HG02571 (cell line): ENCODE results near the gene TLK1.
"Not testable (repeated sequence)": the region's sequence is repeated elsewhere in the genome, so short reads cannot be mapped to it uniquely, and the experiment has no call there.

Experiments used
- ATAC-seq: cut with Tn5 transposase; IDR thresholded peaks from one replicate; pipeline ENCODE4 v1.9.1; 2021; ENCODE audit warnings: mild to moderate bottlenecking, moderate library complexity; ENCODE audit not compliant: unreplicated experiment

The TLK1 gene

DNA sequence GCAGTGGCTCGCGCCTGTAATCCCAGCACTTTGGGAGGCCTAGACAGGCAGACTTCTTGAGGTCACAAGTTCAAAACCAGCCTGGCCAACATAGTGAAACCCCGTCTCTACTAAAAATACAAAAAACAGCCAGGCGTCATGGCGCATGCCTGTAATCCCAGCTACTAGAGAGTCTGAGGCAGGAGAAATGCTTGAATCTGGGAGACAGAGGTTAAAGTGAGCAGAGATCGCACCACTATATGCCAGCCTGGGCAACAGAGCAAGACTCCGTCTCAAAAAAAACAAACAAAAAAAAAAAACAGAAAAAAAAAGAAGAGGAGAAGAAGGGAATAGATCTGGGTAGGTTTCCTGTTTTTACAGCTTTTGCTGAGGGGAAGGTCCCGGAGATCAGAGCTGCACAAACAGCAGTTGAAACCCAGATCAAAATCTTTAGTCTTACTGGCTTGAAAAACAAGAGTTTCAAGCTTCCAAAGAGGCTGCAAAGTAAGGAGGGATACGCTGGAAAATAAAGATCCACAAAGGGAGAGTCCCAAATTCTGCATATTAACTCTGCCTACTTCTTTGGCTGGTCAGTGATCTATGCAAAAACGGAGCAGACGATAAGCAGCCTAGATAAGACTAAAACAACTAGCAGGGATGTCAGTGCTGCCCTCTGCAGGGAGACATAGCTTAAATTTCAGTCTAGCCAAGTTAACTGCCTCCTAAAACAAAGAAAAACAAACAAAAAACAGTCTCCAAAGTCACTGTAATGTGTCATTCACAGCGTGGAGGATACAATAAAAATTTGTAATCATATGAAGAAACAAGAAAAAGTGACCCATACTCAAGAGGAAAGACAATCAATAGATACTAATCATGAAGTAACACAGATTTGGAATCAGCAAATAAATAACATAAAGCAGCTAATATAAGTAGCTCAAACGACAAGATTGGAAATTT is 74.1 kb downstream of the TLK1 start:
- ATAC-seq: no peak

DNA sequence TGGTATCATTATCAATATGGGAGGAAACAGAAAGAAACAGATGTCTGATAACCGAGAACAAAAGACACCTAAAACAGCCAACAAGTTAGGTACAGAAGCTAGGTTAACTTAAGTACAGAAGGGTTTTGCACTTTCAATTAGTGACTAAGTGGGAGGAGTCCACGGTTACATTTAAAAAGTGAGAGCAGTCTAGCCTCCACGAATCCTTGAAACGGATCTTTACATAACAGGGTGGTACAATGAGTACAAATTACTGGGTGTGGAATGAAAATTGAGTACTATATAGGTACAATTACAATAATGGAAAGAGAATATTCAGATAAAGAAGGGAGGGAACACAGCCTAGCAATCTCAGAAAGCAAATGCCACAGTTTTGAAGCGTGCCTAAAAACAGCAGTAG is 76.6 kb downstream of the TLK1 start:
- ATAC-seq: no peak

DNA sequence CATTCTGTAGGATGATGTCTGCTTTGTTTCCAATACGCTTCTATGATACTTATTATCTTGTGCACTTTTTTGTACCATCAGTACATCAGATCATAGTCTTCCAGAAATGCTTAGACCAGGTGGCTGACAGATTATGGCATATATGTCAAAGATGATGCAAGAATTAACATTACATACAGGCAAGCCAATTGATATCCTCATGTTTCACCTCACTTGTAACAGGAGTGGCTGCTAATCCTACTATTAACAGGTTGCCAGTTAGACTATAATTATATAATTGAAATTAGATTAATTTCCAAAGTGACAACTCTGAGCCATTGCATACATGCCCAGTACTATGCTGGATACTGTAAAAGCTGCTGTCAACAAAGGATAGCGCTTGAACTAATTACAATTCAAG is 77.2 kb downstream of the TLK1 start:
- ATAC-seq: no peak

DNA sequence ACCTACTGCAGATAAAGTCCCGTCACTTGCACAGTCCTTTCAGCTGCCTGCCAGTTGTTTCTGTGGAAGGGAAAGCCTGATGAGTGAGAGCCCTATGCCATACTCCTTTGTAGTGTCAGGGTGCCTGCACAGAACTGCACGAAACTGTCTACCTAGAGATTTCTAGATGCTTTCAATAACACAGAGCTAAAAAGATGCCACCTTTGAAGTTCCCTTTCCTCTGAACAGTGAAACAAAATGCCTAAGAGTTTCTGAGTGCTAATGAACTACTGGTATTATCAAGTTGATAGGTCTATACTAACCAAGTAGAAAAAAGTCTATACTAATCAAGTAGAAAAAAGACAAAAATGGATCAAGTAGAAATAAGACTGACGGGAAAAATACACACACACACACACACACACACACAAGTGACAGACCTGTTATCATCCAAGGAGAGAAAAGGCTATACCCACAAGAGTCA is 79.0 kb downstream of the TLK1 start:
- no peak for ATAC-seq

DNA sequence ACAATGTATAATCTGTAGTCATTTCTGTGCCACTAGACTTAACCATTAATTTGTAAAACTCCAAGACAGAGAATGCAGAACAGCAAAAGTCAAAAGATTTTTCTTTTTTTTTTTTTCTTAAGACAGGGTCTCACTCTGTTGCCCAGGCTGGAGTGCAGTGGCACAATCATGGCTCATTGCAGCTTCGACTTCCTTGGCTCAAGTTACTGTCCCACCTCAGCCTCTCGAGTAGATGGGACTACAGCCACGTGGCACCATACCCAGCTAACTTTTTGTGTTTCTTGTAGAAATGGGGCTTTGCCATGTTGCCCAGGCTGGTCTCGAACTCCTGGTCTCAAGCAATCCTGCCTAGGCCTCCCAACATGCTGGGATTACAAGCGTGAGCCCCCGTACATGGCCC is 80.1 kb downstream of the TLK1 start:
- no peak for ATAC-seq

DNA sequence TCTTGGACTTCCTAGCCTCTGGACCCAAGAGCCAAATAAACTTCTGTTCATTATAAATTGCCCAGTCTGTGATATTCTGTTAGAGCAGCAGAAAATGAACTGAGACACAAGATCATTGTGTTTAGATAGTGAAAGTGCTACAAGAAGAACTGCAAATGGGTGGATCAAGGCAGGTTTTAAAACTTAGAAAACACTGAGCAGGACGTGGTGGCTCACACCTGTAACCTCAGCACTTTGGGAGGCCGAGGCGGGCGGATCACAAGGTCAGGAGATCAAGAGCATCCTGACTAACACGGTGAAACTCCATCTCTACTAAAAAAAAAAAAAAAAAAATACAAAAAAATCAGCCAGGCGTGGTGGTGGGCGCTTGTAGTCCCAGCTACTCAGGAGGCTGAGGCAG is 84.3 kb downstream of the TLK1 start:
- ATAC-seq: not testable (repeated sequence)

DNA sequence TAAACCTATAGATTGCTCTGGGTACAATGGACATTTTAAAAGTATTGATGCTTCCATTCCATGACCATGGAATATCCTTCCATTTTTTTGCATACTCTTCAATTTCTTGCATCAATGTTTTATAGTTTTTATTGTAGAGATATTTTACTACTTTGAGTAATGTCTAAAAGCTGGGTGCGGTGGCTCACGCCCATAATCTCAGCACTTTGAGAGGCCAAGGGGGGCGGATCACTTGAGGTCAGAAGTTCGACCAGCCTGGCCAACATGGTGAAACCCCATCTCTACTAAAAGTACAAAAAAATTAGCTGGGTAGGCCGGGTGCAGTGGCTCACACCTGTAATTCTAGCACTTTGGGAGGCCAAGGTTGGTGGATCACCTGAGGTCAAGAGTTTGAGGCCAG is 88.5 kb downstream of the TLK1 start:
- no peak for ATAC-seq

DNA sequence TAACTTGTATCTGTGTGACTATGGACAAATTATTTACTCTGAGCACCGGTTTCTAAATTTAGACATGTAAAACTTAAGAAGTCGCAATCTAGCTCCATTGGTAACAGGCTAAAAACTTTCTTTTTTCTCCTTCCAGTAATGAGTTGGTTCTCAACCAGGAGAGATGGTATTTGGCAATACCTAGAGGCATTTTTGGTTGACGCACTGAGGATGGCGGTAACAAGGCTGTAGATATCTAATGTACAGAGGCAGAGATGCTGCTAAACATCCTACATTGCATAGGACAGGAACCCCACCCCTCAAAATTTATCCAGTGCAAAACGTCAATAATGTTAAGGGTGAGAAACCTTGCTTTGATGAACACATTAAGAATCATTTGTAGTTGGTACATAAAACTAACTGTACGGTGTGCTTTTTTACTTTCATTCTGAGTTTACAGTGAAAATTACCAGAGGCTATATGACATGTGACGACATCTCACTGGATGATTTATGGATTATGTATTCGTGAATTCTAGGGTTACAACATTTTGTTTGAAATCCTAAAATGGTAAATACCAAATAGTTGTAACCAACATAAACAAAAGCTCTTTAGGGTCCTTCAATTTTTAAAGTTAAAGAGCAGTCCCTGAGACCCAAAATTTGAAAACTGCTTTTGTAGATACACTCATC is 91.3 kb downstream of the TLK1 start:
- no peak for ATAC-seq

DNA sequence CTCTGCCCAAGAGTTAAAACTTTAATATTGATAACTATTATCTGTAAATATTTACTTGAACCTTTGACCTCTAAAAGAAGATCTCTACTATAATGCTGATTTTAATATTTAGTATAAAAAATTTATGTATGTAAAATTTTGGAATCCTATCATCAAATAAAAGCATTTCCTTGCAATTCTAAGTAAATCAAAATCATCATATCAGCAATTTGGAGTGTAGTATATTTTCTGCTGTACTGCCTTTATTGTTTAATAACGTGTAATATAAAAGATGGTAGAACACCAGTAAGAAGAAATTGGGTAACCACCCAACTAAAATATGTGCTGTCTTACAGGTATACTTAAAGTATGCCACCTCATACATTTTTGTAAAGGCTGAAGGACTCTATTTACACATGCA is 94.6 kb downstream of the TLK1 start:
- ATAC-seq: no peak

DNA sequence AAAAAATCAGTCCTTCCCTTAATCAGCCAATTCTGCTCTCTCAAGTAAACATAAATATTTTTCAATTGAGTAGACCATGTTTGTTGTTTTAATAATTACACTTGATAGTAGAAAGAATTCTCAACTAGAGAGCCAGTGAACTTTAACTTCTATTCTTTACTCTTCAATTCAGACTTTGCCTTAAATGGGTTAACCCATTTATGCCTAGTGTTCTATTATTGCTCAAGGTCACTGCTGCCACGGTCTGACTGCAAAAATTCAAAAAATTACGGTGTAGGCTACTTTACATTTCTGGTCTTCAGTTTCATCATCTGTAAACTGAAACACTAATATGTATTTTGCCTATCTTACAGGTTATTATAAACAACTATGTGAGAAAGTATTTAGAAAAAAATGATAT is 103.1 kb downstream of the TLK1 start:
- ATAC-seq: no peak

DNA sequence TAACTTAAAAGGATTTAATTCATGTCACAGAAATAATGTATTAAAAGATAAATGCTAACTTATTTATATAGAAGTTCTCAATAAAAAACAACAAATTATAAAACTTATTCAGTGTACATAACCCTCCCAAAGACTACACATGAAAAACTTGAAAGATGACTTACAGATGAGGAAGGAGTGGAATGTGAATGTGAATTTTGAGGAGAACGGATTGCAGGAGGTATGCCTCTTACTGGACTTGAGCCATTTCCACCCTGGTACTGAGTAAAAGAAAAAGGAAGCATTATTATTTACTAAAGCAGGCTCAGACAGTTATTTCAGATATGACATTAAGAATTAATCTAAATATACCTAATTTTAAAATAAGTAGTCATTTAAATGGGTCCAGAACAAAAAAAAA is 104.4 kb downstream of the TLK1 start:
- ATAC-seq: no peak

DNA sequence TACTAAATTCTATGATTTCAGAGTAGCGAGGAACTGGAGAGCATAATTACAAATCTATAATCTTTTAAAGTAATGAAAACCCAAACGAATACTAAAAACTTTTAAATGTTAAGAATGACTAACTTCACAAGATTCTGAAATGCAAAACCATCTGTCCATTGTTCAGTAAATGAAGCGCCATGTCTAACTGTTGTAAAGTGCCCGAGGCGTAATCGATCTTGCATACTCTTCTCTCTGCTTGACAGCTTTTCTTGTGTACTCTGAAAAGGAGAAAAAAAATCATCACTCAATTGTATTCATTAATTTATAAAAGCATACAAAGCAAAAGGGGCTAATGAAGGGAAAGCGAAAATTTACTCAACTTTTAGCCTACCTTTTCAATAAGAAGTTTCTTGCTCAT is 111.0 kb downstream of the TLK1 start:
- ATAC-seq: no peak

DNA sequence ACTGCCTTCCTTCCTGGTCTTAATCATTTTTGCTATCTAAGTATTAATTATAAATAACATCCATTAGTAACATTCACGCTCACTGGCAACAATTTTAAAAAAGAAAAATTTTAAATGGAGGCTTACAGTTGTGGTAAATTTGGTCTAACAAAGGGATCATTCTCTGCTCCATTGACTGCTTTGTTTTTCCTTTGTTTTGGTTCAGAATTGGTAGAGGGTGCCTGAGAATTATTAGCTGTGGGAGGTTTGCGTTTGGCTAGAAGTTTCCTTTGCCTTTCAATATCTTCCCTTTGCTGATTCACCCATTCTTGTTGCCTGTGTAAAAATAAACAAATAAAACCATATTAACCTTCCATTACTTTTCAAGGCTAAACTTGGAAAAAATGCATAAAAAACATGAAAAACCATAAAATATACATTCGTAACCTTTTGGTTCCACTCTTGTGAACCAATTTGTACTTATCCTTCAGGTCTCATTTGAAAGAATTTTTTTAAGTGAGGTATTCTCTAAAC is 114.6 kb downstream of the TLK1 start:
- ATAC-seq: no peak

DNA sequence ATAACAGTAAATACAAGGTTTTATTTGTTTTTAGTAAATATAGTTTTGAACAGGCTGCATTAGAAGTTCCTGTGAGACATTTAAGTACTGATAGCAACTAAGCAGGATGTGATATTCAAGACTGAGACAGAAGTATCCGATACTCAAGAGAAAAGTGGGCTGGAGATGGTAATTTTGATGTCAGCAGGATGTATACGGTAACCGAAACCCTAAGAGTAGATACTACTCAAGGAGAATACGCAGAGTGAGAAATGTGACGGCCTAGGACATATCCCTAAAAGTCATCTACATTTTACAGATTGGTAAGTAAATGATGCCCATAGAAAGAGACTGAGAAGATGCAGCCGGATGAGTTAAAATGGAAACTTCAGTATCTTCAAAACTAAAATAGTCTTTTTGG is 116.3 kb downstream of the TLK1 start:
- no peak for ATAC-seq

DNA sequence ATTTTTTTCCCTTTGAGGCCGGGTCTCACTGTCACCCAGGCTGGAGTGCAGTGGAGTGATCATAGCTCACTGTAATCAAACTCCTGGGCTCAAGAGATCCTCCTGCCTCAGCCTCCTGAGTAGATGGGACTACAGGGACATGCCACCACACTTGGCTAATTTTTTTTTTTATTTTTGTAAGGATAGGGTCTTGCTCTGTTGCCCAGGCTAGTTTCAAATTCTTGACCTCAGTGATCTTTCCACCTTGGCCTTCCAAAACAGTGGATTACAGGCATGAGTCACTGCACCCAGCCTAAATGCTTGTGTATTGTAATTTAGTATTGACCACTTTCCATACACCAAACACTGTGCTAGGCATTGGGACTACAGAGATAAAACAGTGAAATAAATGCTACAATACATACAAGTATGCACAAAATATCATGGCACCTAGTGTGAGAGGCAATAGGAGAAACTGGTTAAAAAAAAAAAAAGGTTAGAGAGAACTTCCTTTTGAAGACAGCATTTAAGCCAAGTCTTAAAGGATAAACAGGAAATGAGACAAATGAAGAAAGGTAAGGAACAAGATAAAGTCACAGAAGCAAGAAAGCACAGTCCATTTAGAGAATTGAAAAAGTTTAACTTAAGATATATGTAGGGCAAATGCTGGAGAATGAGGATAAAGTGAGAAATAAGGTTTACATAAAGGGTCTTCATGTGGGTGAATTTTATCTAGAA is 118.3 kb downstream of the TLK1 start:
- ATAC-seq: no peak

DNA sequence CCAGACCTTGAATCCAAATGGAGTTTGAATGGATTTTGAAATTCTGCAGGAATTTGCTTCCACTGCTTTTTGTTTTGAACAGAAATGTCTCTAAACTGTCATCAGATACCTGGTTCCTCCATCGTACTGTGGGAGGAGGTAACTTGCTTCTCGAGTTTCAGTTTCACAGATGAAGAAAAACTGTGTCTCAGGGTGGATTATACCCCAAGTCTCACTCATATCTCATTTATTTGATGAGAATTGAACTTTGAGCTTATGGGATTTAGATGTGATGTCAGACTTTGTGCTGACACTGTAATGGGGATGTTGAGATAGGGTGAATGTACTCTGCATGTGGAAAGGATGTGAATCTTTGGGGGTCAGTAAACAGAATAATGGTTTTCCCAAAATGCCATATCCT is 124.2 kb downstream of the TLK1 start:
- ATAC-seq: no peak

DNA sequence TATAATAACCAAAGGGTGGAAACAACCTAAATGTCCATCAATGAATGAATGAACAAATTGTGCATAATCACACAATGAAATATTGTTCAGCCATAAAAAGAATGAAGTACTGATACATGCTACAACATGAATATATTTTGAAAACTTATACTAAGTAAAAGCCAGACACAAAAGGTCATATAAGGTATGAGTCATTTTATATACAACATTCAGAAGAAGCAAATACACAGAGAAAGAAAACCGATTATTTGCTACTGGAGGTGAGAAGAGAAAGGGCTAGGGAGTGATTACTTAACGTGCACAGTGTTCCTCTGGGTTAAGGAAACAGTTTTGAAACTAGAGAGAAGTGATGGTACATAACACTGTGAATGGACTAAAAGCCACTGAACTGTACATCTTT is 126.4 kb downstream of the TLK1 start:
- ATAC-seq: no peak

DNA sequence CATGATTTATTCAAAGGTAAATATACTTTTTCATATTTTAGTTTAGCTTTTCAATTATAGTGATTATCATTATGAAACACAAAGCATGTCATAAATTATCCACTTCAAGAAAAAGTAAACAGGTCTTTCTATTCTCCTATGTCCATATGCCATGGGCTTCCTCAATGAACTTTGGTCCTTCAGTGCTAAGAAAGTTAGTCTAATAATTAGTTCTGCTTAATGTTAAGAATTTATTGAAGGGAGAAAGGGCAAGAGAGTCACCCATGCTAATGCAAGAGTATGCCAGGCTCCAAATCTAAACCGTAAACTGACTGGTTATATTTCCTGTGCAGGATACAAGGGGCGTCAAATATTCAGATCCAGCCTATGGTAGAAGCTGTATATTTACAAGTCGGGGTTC is 135.5 kb downstream of the TLK1 start:
- no peak for ATAC-seq

DNA sequence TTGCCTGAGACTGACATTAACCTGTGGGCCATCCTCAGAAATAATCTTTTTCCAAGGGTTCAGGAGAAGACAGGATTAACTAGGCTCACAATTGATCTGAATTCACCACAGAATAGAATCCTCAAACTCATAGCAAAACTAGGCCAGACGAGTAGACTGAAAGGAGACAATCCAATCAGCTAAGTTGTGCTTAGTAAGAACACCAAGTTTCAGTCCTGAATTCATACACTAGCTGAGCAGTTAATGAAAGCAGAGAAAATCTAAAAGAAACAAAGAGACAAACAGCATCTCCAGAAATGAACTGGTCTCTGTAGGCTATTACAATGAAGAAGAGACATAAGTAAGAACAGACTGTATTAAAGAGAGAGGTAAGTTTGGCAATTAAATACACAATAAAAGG is 142.2 kb downstream of the TLK1 start:
- peak; percentile 86 for ATAC-seq

DNA sequence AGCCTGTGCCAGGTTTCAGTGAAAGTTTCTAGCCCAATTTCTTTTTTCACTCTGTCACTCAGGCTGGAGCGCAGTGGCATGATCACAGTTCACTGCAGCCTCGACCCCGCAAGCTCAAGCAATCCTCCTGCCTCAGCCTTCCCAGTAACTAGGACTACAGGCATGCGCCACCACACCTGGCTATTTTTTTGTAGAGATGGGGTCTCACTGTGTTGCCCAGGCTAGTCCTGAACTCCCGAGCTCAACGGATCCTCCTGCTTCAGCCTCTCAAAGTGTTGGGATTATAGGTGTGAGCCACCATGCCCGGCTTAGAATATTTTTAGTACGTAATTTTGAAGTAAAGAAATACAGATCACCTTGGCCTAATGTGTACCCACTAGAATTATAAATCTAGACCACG is 144.6 kb downstream of the TLK1 start:
- no peak for ATAC-seq

DNA sequence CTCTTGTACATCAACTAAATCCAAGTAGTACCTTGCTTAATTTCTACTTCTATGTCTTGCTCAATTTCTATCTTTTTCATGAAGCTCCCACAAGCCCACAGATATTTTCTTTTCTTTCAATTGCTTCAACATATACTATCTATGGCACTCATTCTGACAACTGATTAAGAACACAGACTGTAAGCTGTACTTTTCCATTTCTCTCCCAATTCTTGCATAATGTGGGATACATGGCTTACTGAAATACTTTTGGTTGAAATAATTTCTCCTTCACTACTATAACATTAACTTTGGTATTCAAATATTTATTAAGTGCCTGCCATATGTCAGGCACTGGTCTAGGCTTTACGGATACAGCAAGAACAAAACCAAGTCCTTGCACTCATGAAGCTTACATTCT is 146.8 kb downstream of the TLK1 start:
- ATAC-seq: no peak
